ENCODE results near the gene LAMB1. TPM values are rescaled to one million over a fixed set of nuclear protein-coding genes. Genes with fewer than 3 reads are reported as not detected.

Gene LAMB1
- total and polyA plus RNA-seq, 2 of the 13 experiments (the other 11 are each of a cell fraction or from before 2014, with no cell fraction given): 109 to 124 TPM

GRCh38 chr7:107933386-107934013 lies 69.5 kb downstream of the LAMB1 start:
- no peak overlapping the region for H3K9ac ChIP-seq (ENCODE audit: insufficient read depth, low read depth, low read length)

GRCh38 chr7:107932805-107933204 lies 70.2 kb downstream of the LAMB1 start:
- H3K27me3 ChIP-seq (ENCODE audit: control insufficient read depth in 1 of 2, insufficient read depth in 2 of 2, low read length in 2 of 2): no peaks in the 10 kb centered on the region
- no peaks in the 10 kb centered on the region for H3K4me1 ChIP-seq (ENCODE audit: insufficient read depth, low read length)
- peaks cover 19 to 63% of the 10 kb centered on the region in 2 experiments for H3K36me3 ChIP-seq (replicated peaks in 1 of 2; ENCODE audit: control insufficient read depth in 1 of 2, insufficient read depth in 2 of 2, low read length in 2 of 2)
- no peak overlapping the region for H3K4me2 ChIP-seq (ENCODE audit: low read depth, low read length)
- ChIA-PET POLR2A (no interaction called here), CTCF (ENCODE audit: low intra/inter-chr PET ratio, low total read pairs) (no interaction called here)
- H3K4me3 ChIP-seq (replicated peaks in 1 of 3; ENCODE audit: insufficient read depth in 1 of 3, low read depth in 2 of 3, low read length in 3 of 3): no peak overlapping the region
- WGBS (ENCODE audit: low lambda C conversion rate): 96% methylated on average over 2 of the region's 2 CpGs
- H4K20me1 ChIP-seq (ENCODE audit: insufficient read depth, low read length): no peaks in the 10 kb centered on the region
- H2AFZ ChIP-seq (ENCODE audit: low read length): no peak overlapping the region
- BruUV-seq (replicated peaks): no TSS peak
- FAIRE-seq (no peak), DNase-seq (ENCODE audit: low spot score) (no peak), ATAC-seq (no peak)
- H3K27ac ChIP-seq (ENCODE audit: extremely low read length, insufficient read depth, low read length): no peak overlapping the region
- H3K9ac ChIP-seq (ENCODE audit: insufficient read depth, low read depth, low read length): no peak overlapping the region
- in situ Hi-C loops (cut with HindIII; ENCODE audit: extremely low pct_ligation_motif_present, low pct_unique_long_range_greater_than_20kb): no loop called here
- no peaks in the 10 kb centered on the region for H3K9me3 ChIP-seq (ENCODE audit: low read length)
- no peaks in the 10 kb centered on the region for H3K79me2 ChIP-seq (ENCODE audit: insufficient read depth, low read length)
- intact Hi-C loops (cut with micrococcal nuclease; ENCODE audit: unreplicated experiment): no loop called here
- no peak for TF ChIP-seq ZNF503 (CRISPR knock-in tag; IDR thresholded peaks at IDR 0.05)
- no peak for TF ChIP-seq ZNF160 (CRISPR knock-in tag; IDR thresholded peaks at IDR 0.05)
- TF ChIP-seq TBP (CRISPR knock-in tag; IDR thresholded peaks at IDR 0.05): no peak
- no peak for TF ChIP-seq BRCA1 (CRISPR knock-in tag; IDR thresholded peaks at IDR 0.05)
- no peak for TF ChIP-seq KLF11 (CRISPR knock-in tag; IDR thresholded peaks at IDR 0.05)
- no peak for TF ChIP-seq REXO4 (CRISPR knock-in tag; IDR thresholded peaks at IDR 0.05; ENCODE audit: borderline replicate concordance)
- TF ChIP-seq GRHL1 (CRISPR knock-in tag; conservative IDR thresholded peaks at IDR 0.05): no peak
- TF ChIP-seq HCFC1 (IDR thresholded peaks at IDR 0.05; ENCODE audit: low read depth, low read length): no peak
- no peak for TF ChIP-seq ARNT (IDR thresholded peaks at IDR 0.05)
- TF ChIP-seq ZNF768 (CRISPR knock-in tag; IDR thresholded peaks at IDR 0.05): no peak

More at GRCh38 chr7:107933386-107934013, 69.5 kb downstream of the LAMB1 start:
- BruUV-seq (replicated peaks): no TSS peak
- ChIA-PET CTCF (ENCODE audit: low intra/inter-chr PET ratio, low total read pairs) (no interaction called here), POLR2A (no interaction called here)
- in situ Hi-C loops (cut with HindIII; ENCODE audit: extremely low pct_ligation_motif_present, low pct_unique_long_range_greater_than_20kb): no loop called here
- ATAC-seq (no peak), FAIRE-seq (no peak), DNase-seq (ENCODE audit: low spot score) (no peak)
- Histone ChIP-seq H3K4me1 (ENCODE audit: insufficient read depth, low read length) (no peaks in the 10 kb centered on the region), H3K36me3 (replicated peaks in 1 of 2; ENCODE audit: control insufficient read depth in 1 of 2, insufficient read depth in 2 of 2, low read length in 2 of 2) (peaks cover 16 to 57% of the 10 kb centered on the region in 2 experiments), H2AFZ (ENCODE audit: low read length) (no peak overlapping the region), H3K27ac (ENCODE audit: extremely low read length, insufficient read depth, low read length) (no peak overlapping the region), H3K79me2 (ENCODE audit: insufficient read depth, low read length) (no peaks in the 10 kb centered on the region), H3K27me3 (ENCODE audit: control insufficient read depth in 1 of 2, insufficient read depth in 2 of 2, low read length in 2 of 2) (no peaks in the 10 kb centered on the region), H3K4me3 (replicated peaks in 1 of 3; ENCODE audit: insufficient read depth in 1 of 3, low read depth in 2 of 3, low read length in 3 of 3) (no peak overlapping the region), H3K9me3 (ENCODE audit: low read length) (no peaks in the 10 kb centered on the region), H4K20me1 (ENCODE audit: insufficient read depth, low read length) (no peaks in the 10 kb centered on the region), H3K4me2 (ENCODE audit: low read depth, low read length) (no peak overlapping the region)
- WGBS (ENCODE audit: low lambda C conversion rate): 97% methylated on average over 6 of the region's 6 CpGs
- TF ChIP-seq ZSCAN21 (CRISPR knock-in tag; IDR thresholded peaks at IDR 0.05; ENCODE audit: borderline replicate concordance) (no peak), RBM22 (optimal IDR thresholded peaks at IDR 0.05; ENCODE audit: low read length) (peak; percentile 37)
- intact Hi-C loops (cut with micrococcal nuclease; ENCODE audit: unreplicated experiment): no loop called here

All from HepG2 (cell line).